ENCODE results near the gene C6orf118. TPM values are rescaled to one million over a fixed set of nuclear protein-coding genes. Genes with fewer than 3 reads are reported as not detected.

C6orf118 gene
- total and polyA plus RNA-seq, 2 of the 8 experiments (the other 6 are each of a cell fraction or from before 2014, with no cell fraction given) = 0.35 to 0.58 TPM

DNA sequence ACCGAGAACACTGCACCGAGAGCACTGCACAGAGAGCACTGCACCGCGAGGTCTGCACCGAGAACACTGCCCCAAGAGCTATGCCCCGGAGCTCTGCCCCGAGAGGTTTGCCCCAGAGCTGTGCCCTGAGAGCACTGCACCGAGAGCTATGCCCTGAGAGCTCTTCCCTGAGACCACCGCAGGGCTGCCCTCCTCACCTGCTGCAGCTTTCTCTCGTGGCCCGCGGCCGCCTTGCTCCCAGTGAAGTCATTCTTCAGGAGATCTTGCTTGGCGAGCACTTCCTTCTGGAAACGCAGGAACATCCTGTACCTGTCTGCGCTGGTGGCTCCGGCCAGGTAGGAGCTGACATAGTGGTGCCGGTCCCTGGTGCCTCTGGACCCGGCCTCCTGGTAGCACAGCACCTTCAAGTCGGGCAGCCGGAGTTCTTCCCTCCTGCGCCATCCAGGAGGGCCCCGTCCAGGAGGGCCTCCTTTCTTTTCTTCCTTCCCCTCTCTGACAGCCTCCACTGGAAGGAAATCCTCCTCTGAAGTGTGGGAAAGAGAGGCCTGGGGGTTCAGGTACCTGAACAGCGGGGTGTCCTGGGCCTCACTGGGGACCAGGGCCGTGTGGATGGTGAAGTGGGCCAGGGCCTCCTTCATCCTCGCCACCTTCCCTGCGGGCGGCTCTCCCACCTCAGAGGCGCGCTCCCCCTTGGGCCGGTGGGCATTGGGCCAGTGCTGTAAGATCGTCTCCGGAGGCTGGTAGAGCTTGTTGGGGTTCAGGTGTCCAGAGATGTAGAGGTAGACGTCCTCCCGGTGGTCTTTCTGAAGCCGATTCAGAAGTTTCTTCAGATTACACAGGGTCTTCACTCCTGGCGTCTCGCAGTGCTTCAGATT, 7.8 kb downstream of the C6orf118 start:
- Histone ChIP-seq H3K23me2 (ENCODE audit: low read depth, low read length) (no peaks in the 10 kb centered on the region), H2BK5ac (ENCODE audit: low read depth, low read length) (no peak overlapping the region; the same call in 1 of the 2 replicates), H2BK15ac (ENCODE audit: low read length) (no peak overlapping the region), H4K91ac (replicated peaks; ENCODE audit: insufficient read length, low read length) (no peak overlapping the region), H4K8ac (ENCODE audit: extremely low read depth, insufficient read depth, low read length) (no peak overlapping the region; the same call in 1 of the 2 replicates), H3K4ac (replicated peaks; ENCODE audit: insufficient read length, low read depth, low read length) (no peak overlapping the region), H4K20me1 (replicated peaks in 1 of 2; ENCODE audit: control insufficient read depth in 1 of 2, insufficient read depth in 2 of 2, low read length in 2 of 2) (no peaks in the 10 kb centered on the region), H2AK5ac (ENCODE audit: low read depth, low read length) (no peak overlapping the region), H3K9ac (replicated peaks in 1 of 4; ENCODE audit: extremely low read depth in 1 of 4, low read depth in 3 of 4, low read length in 3 of 4) (no peak overlapping the region), H3K23ac (ENCODE audit: insufficient read length) (no peak overlapping the region), H2BK120ac (replicated peaks; ENCODE audit: low read depth, low read length) (no peak overlapping the region), H3K79me1 (ENCODE audit: low read depth, low read length) (no peaks in the 10 kb centered on the region), H2AFZ (ENCODE audit: low read length) (no peak overlapping the region), H3K18ac (ENCODE audit: extremely low read depth, low read length) (no peak overlapping the region), H3K36me3 (ENCODE audit: control insufficient read depth in 2 of 4, insufficient read depth in 4 of 4, low read length in 3 of 4) (no peaks in the 10 kb centered on the region), H3K4me1 (replicated peaks in 1 of 4; ENCODE audit: control insufficient read depth in 3 of 4, insufficient read depth in 4 of 4, low read length in 3 of 4) (no peaks in the 10 kb centered on the region), H3K4me2 (ENCODE audit: insufficient read depth in 1 of 2, low read depth in 2 of 2, low read length in 2 of 2) (no peak overlapping the region), H3K9me3 (ENCODE audit: insufficient read depth in 2 of 2, low read depth in 1 of 2, low read length in 1 of 2) (no peaks in the 10 kb centered on the region), H3K27ac (ENCODE audit: low read depth, low read length) (no peak overlapping the region), H3K14ac (ENCODE audit: insufficient read length) (no peak overlapping the region), H3K79me2 (ENCODE audit: control insufficient read depth in 1 of 2, insufficient read depth in 2 of 2, low read length in 2 of 2) (no peaks in the 10 kb centered on the region), H3K4me3 (ENCODE audit: extremely low read depth in 1 of 4, insufficient read depth in 2 of 4, low read depth in 3 of 4, low read length in 4 of 4) (no peak overlapping the region), H3K56ac (replicated peaks; ENCODE audit: insufficient read length, low read depth, low read length) (no peak overlapping the region), H3K27me3 (replicated peaks in 1 of 4; ENCODE audit: control insufficient read depth in 3 of 4, extremely low read depth in 1 of 4, insufficient read depth in 3 of 4, low read length in 3 of 4) (no peaks in the 10 kb centered on the region), H4K5ac (ENCODE audit: insufficient read length, low read depth, low read length) (no peak overlapping the region), H2BK12ac (ENCODE audit: low read depth, low read length) (no peak overlapping the region), H2BK20ac (ENCODE audit: low read length) (no peak overlapping the region)
- TF ChIP-seq ASH2L (IDR thresholded peaks at IDR 0.05; ENCODE audit: low read length) (no peak), GTF2F1 (IDR thresholded peaks at IDR 0.05; ENCODE audit: borderline replicate concordance, low read depth, low read length) (no peak), NANOG (IDR thresholded peaks at IDR 0.05; ENCODE audit: insufficient read depth, low read depth, low read length, poor library complexity, severe bottlenecking) (no peak), YY1 (IDR thresholded peaks at IDR 0.05; ENCODE audit: low read depth, low read length) (no peak), SIRT6 (IDR thresholded peaks at IDR 0.05; ENCODE audit: low read length) (no peak)
- TF ChIP-seq, protein P1, sequence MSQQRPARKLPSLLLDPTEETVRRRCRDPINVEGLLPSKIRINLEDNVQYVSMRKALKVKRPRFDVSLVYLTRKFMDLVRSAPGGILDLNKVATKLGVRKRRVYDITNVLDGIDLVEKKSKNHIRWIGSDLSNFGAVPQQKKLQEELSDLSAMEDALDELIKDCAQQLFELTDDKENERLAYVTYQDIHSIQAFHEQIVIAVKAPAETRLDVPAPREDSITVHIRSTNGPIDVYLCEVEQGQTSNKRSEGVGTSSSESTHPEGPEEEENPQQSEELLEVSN (IDR thresholded peaks at IDR 0.05) = no peak
- no peak for DNase-seq (ENCODE audit: low read depth in 1 of 2, low spot score in 2 of 2)
- no peak for FAIRE-seq
- POLR2A ChIA-PET (ENCODE audit: partially characterized antibody) = no interaction called here
- WGBS, 2 experiments (ENCODE audit: extremely low coverage in 1 of 2, insufficient coverage in 1 of 2, insufficient read length in 1 of 2, insufficient replicate concordance in 2 of 2, low coverage in 1 of 2, low lambda C conversion rate in 2 of 2, missing lambda C conversion rate in 1 of 2) = 94% methylated on average over 34 of the region's 38 CpGs; no CpG with 5 or more reads in 1 of the 2 experiments
- CTCF ChIA-PET (ENCODE audit: partially characterized antibody) = no interaction called here
